Activated CD4-positive, alpha-beta T cell treated with anti-CD3 and anti-CD28 coated beads, Interleukin-2, amount 50 U/mL, for 4 hours (primary cell): ENCODE data around the gene MAP4K4.
"Not testable (repeated sequence)": the region's sequence is repeated elsewhere in the genome, so short reads cannot be mapped to it uniquely, and the experiment has no call there.

Experiments
- DNase-seq, 2 experiments: peaks; one replicate each; pipeline ENCODE4 v3.0.0-alpha.2; 2020

The MAP4K4 gene

GRCh38 chr2:101879466-101879865 is 182.0 kb downstream of the MAP4K4 start:
- DNase-seq, result no peak

GRCh38 chr2:101881131-101881530 is 183.6 kb downstream of the MAP4K4 start:
- no peak for DNase-seq

DNA sequence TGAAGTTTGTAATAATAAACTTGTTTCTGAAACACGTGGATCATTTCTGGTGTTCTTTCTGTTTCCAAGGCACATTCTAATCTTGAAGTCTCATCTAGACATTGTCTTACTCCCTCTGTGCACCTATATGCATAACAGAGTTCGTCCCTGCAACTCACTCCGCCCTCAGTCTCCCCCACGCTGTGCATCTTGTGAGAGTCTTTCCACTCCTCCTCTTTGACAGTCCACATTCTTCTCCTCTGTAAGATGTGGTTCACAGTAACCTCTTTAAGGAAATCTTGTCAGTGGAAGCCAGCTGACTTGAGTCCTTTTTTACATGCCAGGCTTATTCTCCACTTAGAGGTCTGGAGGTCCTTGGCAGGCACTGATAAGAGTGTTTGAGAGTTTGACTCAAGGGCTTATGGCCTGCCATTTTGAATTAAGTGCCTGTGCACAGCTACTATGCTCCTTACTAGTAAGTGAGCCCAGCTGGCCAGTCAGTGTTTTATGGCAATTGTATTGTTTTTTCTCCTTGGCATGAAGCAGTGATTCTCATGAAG is 185.3 kb downstream of the MAP4K4 start:
- DNase-seq, result no peak

DNA sequence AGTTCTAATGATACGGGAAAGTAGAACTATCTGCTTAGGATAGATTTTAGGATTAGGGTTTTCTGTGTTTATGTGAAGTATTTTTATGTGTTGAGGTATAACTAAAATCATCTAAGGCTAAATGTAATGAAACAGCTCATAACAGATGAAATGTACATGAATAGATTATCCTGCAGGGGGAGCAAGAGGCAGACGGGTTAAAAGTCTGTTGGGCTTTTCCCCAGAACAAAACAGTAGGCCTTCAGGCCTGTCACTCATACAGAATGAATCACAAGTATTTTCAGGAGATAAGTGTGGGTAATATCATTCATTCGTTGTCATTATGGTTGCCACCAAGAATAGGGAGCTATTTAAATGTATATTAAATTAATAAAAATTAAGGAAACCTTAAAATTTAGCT is 186.4 kb downstream of the MAP4K4 start:
- DNase-seq, result peak; percentile 21 to 22

DNA sequence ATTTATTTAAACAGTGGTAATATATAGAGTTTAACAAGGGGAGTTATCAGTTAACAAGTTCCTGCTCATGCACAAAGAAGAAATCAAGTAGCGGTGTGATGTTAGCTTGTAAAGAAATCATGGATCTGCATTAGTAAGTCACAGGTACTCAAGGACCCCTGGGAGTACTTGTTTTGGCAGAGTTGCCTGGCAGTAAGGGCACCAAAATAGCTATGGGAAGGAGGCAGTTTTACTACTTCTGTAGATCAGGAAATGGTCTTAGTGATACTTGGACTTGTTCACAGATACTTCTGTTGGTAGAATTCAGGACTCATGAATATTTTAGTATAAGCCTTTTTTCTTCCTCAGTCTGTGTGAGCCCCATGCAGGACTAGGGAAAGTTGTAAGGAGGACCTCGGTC is 186.9 kb downstream of the MAP4K4 start:
- DNase-seq, result no peak

GRCh38 chr2:101887328-101887727 is 189.8 kb downstream of the MAP4K4 start:
- DNase-seq, result no peak

- DNase-seq, result no peak
Measured at GRCh38 chr2:101889460-101890098, 192.1 kb downstream of the MAP4K4 start.

DNA sequence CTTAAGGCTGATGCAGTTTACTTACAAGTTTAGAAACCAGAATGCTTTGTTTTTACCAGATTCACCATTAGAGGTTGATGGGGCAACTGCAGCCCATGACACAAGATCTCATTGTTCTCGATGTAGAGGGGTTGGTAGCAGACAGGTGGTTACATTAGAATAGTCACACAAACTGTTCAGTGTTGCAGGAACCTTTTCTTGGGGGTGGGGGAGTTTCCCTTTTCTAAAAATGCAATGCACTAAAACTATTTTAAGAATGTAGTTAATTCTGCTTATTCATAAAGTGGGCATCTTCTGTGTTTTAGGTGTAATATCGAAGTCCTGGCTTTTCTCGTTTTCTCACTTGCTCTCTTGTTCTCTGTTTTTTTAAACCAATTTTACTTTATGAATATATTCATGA is 194.9 kb downstream of the MAP4K4 start:
- no peak for DNase-seq

GRCh38 chr2:101893681-101894381 is 196.3 kb downstream of the MAP4K4 start:
- DNase-seq, result no peak

DNA sequence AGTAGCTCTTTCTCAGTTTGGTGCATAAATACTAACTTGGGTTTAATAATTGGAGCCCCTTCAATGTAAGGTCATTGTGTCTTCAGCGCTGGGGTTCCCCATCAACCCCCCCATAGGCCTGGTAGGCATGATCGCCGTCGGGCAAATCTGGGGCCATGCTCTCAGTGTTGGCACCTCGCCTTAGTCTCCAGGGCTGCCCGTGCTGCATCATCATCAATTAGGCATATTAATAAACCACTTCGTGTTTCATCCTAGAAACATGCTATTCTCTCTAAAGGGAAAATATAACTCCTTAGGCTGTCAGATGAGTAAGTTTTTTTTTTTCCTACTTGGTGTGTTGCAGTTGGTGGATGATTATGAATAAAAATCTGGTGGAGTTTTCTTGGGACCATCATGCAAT is 197.5 kb downstream of the MAP4K4 start:
- no peak for DNase-seq

DNA sequence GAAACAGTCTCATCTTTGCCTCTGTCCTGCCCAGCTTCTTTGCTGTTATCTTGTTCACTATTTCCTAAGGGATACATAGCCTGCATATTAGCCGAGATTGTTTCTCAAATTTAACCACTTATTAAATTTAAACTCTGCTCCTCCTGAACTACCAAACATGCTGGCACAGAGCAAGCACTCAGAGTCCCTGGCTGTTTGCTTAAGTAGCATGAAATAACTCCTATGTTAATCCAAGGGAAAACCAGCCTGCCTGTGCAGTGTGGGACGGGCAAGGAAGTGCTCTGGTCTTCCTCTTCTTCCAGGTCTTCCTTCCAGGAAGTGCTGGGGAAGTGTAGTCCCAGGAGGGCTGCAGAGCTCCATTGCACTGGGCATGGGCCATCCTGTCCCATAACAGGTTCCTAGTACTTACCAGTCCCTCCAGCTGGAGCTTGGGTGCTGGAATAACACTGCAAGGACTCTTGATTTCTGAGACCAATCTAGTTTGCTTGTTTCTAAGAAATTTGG is 198.4 kb downstream of the MAP4K4 start:
- DNase-seq, result no peak

GRCh38 chr2:101897301-101897700 is 199.8 kb downstream of the MAP4K4 start:
- no peak for DNase-seq

GRCh38 chr2:101899265-101899664 is 201.8 kb downstream of the MAP4K4 start:
- DNase-seq, result no peak

GRCh38 chr2:101899871-101900270 is 202.4 kb downstream of the MAP4K4 start:
- no peak for DNase-seq

- no peak for DNase-seq
Measured at GRCh38 chr2:101900375-101900774, 202.9 kb downstream of the MAP4K4 start.

DNA sequence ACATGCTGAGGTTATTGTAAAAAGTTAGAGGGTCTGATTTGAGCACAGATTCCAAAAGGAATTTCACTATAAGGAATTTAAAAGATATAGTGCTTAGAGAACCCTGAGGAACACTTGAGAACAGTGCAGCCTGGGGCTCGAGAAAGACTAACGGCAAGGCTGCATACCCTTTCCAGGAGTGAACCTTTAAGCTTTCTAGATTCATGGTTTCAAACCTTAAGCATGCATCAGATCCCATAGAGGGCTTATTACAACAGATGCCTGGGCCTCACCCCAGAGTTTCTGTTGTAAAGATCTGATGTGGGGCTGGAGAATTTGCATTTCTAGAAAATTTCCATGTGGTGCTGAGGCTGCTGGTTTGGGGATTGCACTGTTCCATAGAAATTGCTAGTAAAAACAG is 203.7 kb downstream of the MAP4K4 start:
- DNase-seq, result no peak

DNA sequence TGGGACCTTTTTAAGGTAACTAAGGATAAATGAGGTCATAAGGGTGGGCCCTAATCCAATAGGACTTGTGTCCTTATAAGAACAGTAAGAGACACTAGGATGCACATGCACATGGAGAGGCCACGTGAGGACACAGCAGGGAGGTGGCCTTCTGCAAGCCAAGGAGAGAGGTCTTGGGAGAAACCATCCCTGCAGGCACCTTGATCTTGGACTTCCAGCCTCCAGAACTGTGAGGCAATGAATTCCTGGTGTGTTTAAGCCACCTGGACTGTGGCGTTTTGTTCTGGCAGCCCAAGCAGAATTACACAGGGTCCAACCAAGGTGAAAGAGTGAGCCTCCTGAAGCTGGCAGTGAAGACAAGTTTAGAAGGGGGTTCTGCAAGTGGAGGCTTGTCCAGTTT is 204.7 kb downstream of the MAP4K4 start:
- DNase-seq, result no peak

GRCh38 chr2:101904916-101905315 is 207.4 kb downstream of the MAP4K4 start:
- DNase-seq, result no peak

- no peak for DNase-seq
Measured at GRCh38 chr2:101905746-101906336, 208.3 kb downstream of the MAP4K4 start.

- no peak for DNase-seq
Measured at GRCh38 chr2:101909760-101910159, 212.3 kb downstream of the MAP4K4 start.

DNA sequence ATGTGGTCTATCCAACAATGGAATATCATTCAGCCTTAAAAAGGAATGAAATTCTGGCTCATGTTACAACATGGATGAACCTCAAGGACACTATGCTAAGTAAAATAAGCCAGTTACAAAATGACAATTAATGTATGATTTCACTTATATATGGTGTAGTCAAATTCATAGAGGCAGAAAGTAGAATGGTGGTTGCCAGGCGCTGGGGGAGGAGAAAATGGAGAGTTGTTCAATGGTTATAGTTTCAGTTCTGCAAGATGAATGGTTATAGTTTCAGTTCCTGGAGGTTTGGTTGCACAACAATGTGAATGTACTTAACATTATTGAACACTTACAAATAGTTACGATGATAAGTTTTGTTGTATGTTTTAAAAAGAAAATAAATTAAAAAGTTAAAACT is 215.0 kb downstream of the MAP4K4 start:
- DNase-seq, result no peak

DNA sequence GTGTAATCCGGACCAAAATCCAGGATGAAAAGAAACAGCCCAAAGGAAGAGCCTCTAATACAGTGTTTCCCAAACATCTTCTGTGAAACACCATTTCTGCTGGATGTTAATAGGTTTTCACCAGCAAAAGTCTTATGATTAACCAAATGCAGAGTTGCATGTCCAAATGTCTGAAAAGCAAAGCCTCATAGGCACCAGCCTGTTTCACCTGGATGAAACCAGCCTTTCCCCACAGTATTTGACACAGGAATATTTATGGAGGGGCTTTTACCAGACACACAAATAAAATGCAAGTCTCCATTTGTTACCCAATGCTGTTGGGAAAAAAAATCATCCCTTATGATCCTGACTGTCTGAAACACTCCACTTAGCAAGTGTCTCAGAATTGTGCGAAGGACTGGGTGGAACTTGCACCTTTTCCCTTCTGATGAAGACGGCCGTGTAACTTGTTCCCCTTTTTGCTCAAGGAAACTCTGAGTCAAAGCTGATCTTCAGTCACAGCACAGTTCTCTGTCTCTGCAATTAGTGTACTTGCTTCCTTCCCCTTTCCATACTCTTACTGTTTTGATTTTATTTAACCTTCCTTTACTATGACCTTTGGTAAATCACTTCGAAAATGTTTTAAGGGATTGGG is 223.9 kb downstream of the MAP4K4 start:
- DNase-seq, result no peak

DNA sequence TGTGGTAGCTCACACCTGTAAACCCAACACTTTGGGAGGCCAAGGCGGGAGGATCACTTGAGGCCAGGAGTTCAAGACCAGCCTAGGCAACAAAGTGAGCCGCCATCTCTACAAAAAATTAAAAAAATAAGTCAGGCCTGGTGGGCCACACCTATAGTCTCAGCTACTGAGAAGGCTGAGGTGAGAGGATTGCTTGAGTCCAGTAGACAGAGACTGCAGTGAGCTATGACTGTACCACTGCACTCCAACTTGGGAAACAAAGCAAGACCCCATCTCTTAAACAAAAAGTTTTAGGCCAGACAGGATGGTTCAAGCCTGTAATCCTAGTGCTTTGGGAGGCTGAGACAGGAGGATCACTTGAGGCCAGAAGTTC is 224.4 kb downstream of the MAP4K4 start:
- DNase-seq, result no peak

DNA sequence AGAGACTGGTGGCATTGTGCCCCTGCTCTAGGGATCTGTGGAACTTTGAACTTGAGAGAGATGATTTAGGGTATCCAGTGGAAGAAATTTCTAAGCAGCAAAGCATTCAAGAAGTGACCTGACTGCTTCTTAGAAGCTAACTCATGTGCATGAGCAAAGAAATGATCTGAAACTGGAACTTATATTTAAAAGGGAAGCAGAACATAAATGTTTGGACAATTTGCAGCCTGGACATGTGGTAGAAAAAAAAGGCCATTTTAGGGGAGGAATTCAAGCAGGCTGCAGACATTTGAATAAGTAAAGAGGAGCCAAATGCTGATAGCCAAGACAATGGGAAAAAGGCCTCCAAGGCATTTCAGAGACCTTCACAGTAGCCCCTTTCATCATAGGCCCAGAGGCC is 226.8 kb downstream of the MAP4K4 start:
- not testable (repeated sequence) for DNase-seq
